Measurements from ENCODE around the gene RAC3. TPM values are rescaled to one million over a fixed set of nuclear protein-coding genes. Genes with fewer than 3 reads are reported as not detected.

RAC3 gene
- total RNA-seq, 1 experiment from 2014 or later, result 120 TPM

- H3K79me2 ChIP-seq (ENCODE audit: insufficient read depth, low read length), result peaks cover 27% of the 10 kb centered on the region; the same call in 1 of the 2 replicates
- DNase-seq (ENCODE audit: low read depth, low spot score) (no peak), ATAC-seq (peak; percentile 74)
- TF ChIP-seq POLR2A (IDR thresholded peaks at IDR 0.05; ENCODE audit: borderline replicate concordance, extremely low read depth, insufficient read depth, insufficient read length) (peak; percentile 28), ZFX (IDR thresholded peaks at IDR 0.05) (peak; percentile 72; the same call in 1 of the 2 replicates), ZBTB33 (IDR thresholded peaks at IDR 0.05; ENCODE audit: extremely low read depth, insufficient replicate concordance, low read length) (no peak), CBX3 (IDR thresholded peaks at IDR 0.05; ENCODE audit: low read depth) (no peak), CEBPB (IDR thresholded peaks at IDR 0.05; ENCODE audit: low read depth) (no peak), CTCF (IDR thresholded peaks at IDR 0.05 in 2 of 3, conservative IDR thresholded peaks at IDR 0.05 in 1 of 3; ENCODE audit: borderline replicate concordance in 1 of 3, insufficient read depth in 1 of 3, low read depth in 2 of 3, low read length in 2 of 3) (no peak), POLR2AphosphoS5 (IDR thresholded peaks at IDR 0.05; ENCODE audit: low read depth, low read length) (peak; percentile 64), MAX (IDR thresholded peaks at IDR 0.05) (peak; percentile 45; the same call in 1 of the 2 replicates), ELF1 (IDR thresholded peaks at IDR 0.05; ENCODE audit: borderline replicate concordance, low read depth) (no peak), RAD21 (IDR thresholded peaks at IDR 0.05; ENCODE audit: low read depth) (no peak), TCF7L2 (IDR thresholded peaks at IDR 0.05; ENCODE audit: borderline replicate concordance, extremely low read depth, insufficient read depth, insufficient read length) (no peak), YY1 (IDR thresholded peaks at IDR 0.05; ENCODE audit: extremely low read depth, insufficient replicate concordance, low read depth, low read length) (no peak), SIN3A (IDR thresholded peaks at IDR 0.05; ENCODE audit: low read depth) (no peak), REST (IDR thresholded peaks at IDR 0.05; ENCODE audit: low read depth) (no peak), FOSL1 (IDR thresholded peaks at IDR 0.05; ENCODE audit: low read depth) (no peak), JUND (IDR thresholded peaks at IDR 0.05) (no peak), ZNF274 (IDR thresholded peaks at IDR 0.05; ENCODE audit: low read depth, low read length) (no peak)
- no peaks in the 10 kb centered on the region for H3K9me2 ChIP-seq (ENCODE audit: insufficient read depth)
- H3K4me2 ChIP-seq (ENCODE audit: low read length), result peak overlapping the region; percentile 98
- peaks cover 0 to 12% of the 10 kb centered on the region in 2 experiments; a peak in 1 of 4 replicates for H3K36me3 ChIP-seq (ENCODE audit: control insufficient read depth in 1 of 2, insufficient read depth in 2 of 2, low read length in 2 of 2)
- H3K27ac ChIP-seq (ENCODE audit: low read depth, low read length), result peak overlapping the region; percentile 92
- intact Hi-C loops (cut with micrococcal nuclease), result loop anchor here (1.0 to 10.0 kb wide), 5 partner anchors 9 to 383 kb away; partner anchors contain the start of genes HEXD, LRRC45 and OGFOD3
- H2AFZ ChIP-seq (ENCODE audit: low read depth, low read length, poor library complexity, severe bottlenecking), result no peak overlapping the region
- BruUV-seq (replicated peaks), result no TSS peak
- ChIA-PET POLR2A (interaction anchor here (1.0 kb wide), 1 partner anchor 9 kb away, joined by 3 read pairs; the partner anchor contains the start of genes CENPX and LRRC45), CTCF (interaction anchor here (2.2 to 3.0 kb wide), 3 partner anchors 11 to 204 kb away, joined by 14 to 39 read pairs (median 16); partner anchors contain the start of genes CENPX and LRRC45), RAD21 (ENCODE audit: low non-redundant PET in 1 of 2, low total read pairs in 2 of 2, uncharacterized antibody in 2 of 2, unreplicated experiment in 2 of 2) (no interaction called here)
- H3K27me3 ChIP-seq (ENCODE audit: insufficient read depth, low read length), result no peaks in the 10 kb centered on the region
- H3K4me1 ChIP-seq (ENCODE audit: control insufficient read depth in 1 of 2, insufficient read depth in 2 of 2, low read length in 2 of 2), result peaks cover 16 to 61% of the 10 kb centered on the region in 2 experiments; a peak in 3 of 4 replicates
- peak overlapping the region; percentile 88 to 90 for H3K4me3 ChIP-seq (replicated peaks in 1 of 2; ENCODE audit: low read depth in 1 of 2, low read length in 2 of 2)
- peak overlapping the region; percentile 93 for H3K9ac ChIP-seq (ENCODE audit: low read length)
- no peaks in the 10 kb centered on the region for H3K9me3 ChIP-seq (ENCODE audit: control insufficient read depth in 1 of 2, insufficient read depth in 1 of 2, low read depth in 1 of 2, low read length in 2 of 2)
- no peaks in the 10 kb centered on the region for H4K20me1 ChIP-seq (ENCODE audit: insufficient read depth)
Measured at GRCh38 chr17:82031885-82032627, 578 bp downstream of the RAC3 start.
